ENCODE data around the gene PELI2.

Gene PELI2

DNA sequence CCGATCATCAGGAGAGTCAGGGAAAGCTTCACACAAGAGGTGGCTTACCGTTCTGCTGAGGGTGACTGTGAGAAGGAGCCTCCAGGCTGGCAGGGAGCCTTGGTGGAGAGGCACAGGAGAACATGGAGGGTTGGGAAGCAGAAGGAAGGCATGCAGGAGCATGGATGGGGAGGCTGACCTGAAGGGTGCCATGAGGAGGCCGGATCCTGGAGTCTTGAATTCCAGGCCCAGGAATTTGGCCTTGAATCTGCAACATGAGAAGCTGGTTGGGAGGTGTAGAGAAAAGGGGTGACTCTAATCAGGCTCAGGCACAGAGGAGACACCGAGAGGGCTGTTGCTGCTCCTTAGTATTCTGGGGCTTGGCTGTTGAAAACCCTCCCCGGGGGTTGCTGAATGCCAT lies 130.2 kb downstream of the PELI2 start:
- no peak for DNase-seq

DNA sequence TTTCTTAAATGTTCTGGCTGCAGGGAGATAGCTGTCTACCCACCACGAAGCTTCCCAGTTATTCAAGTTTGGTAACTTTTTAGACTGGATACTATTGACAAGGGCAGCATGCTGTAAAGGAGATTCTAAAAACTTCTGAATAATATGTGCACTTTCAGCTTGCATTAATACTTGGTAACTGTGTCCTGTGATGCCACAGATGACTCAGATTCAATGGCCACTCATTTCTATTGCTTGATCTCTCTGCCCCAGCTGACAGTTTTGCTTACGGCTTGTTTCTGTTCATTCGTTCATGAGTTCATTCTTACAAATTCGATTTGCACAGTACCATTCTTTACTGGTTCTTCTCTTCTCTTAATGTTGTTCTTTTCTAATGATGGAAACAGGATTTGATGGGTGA lies 142.8 kb downstream of the PELI2 start:
- DNase-seq: no peak

- DNase-seq: no peak
Observed at GRCh38 chr14:56262530-56262929, 144.3 kb downstream of the PELI2 start.

DNA sequence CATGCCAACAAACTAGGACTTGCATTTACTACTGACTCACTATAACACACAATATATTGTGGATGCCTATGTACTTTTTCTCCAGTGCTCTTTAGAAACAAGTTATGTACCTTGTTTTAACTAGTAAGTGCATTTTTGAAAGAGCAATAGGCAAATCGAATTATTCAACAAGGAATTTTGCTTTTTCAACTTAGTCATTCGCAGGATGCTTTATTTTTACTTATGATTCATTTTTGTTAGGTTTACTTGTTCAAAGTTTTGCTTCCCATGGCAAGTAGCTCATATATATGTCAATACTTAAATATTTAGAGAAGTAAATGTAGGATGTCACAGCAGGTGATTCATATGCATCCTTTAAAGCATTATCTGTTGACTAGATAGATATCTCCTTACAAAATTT lies 149.8 kb downstream of the PELI2 start:
- DNase-seq: no peak

- DNase-seq: no peak
Observed at GRCh38 chr14:56268673-56269072, 150.5 kb downstream of the PELI2 start.

GRCh38 chr14:56270921-56271320 lies 152.7 kb downstream of the PELI2 start:
- no peak for DNase-seq

DNA sequence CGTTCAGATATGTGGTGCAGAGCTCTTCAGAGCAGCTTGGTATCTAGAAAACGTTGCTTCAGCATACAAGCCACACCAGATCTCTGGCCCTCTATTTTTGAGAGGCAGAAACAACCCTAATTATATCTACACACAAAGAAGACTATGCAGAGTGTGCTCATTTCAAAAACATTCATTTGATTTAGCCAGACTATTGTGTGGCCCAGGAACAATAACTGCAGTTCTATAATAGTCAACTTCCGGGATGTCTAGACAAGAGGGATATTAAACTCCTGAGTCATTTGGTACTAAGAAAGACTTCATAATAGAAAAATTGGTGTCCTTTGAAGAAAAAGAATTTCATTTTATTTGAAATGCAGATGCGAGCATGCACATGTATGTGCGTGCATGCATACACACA lies 153.8 kb downstream of the PELI2 start:
- DNase-seq: no peak

DNA sequence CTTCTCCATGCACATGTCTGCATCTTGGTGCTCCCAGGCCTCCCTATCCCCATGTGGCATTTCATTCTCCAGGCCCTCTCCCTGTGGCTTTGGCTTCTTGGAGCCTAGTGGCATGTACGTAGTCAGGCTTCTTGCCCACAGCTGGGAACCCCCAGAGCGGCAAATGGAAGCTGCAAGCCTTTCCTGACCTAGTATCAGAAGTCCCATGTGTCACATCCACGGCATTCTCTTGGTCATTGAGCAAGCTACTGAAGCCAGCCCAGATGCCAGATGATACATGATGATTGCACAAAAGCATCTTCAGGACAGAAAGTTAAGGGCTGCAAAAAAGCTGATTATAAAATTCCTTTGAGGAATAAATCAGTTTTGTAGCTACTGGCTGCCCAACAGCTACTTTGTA lies 154.9 kb downstream of the PELI2 start:
- no peak for DNase-seq

DNA sequence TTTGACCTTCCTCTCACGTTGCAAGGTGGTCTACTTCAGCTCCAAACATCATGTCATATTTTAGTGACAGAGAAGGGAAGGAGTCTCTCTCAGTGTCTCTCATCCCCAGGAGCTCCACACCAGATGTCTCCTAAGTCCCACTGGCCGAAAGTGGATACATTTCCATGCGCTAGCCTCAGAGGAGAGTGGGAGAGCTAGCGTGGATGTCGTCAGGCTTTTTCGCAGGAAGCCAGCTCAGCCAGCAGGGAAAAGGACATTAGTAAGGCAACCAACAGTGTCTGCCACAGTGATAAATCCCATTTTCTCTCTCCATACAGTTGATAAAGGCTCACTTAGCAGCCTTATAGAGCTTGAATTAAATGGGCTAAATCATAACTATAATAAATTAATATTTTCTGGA lies 155.7 kb downstream of the PELI2 start:
- peak; percentile 38 to 73 for DNase-seq

- DNase-seq: peak in 1 of 2 experiments; percentile 60
Observed at GRCh38 chr14:56274556-56274955, 156.3 kb downstream of the PELI2 start.

GRCh38 chr14:56276108-56276507 lies 157.9 kb downstream of the PELI2 start:
- no peak for DNase-seq

DNA sequence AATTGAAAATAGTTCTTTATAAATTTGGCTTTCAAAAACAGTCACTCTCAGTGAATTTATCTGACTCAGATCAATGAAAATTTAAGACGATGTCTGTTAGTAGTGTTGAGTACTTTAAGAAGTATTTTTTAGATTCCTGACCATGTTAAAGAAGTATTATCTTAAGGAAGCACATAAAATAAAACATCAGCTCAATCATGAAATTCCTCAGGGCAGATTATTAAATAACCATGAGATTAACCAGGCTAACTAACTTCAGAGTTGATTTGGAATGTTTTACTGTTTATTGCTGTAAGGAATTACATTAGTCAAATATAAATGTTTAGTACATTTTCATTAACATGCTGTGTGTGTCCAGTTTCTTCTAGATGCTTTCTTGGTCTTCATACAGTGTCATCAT lies 160.2 kb downstream of the PELI2 start:
- no peak for DNase-seq

- no peak for DNase-seq
Observed at GRCh38 chr14:56280843-56281242, 162.6 kb downstream of the PELI2 start.

GRCh38 chr14:56282179-56282578 lies 164.0 kb downstream of the PELI2 start:
- DNase-seq: no peak

DNA sequence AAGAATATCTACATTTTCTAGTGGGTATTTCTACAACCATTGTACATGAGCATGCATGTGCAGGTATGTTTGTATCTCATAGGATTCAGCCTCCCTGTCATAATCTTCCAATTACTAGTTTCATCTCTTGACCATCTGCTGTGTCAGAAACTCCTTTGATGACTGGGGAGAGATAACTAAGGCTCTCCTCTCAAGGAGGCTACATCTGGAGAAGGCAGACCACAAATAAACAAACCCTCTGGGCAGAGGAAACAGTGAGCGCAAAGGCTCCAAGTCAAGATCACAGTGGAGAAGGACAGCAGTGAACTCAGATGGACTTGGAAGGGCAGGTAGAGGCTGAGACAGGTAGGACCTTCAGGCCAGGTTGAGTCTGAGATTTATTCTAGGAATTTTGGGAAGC lies 166.4 kb downstream of the PELI2 start:
- peak; percentile 84 to 95 for DNase-seq

- DNase-seq: no peak
Observed at GRCh38 chr14:56289155-56289554, 170.9 kb downstream of the PELI2 start.

DNA sequence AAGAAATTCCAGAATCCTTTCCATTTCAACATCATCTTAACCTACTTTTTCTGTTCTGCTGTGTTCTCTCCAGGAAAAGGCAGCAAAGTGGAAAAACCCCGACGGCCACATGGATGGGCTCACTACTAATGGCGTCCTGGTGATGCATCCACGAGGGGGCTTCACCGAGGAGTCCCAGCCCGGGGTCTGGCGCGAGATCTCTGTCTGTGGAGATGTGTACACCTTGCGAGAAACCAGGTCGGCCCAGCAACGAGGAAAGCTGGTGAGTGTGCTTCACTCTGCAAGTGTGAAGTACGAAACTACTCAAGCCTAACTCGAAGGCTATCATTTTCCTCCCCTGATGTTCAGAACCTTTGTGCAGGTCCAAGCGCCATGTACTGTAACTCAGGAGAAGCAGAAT lies 172.0 kb downstream of the PELI2 start:
- DNase-seq: no peak

DNA sequence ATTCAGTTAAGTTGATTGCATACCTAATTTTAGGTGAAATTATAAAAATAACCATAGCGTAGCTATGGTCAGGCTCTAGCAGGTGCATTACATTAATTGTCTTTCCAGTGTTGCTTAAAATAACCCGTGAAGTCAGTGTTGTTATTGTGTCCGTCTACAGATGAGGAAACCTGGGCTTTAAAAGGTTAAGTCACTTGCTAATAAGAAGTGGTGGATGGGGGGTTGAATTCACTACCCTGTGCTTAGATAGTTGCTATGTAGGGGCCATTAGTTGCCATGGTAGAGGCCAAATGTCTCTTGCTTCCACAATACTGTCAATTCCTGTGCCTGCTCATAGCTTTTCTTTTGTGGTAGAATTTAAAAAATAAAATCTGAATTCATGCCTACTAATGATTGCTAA lies 174.8 kb downstream of the PELI2 start:
- DNase-seq: no peak

- no peak for DNase-seq
Observed at GRCh38 chr14:56293506-56293905, 175.3 kb downstream of the PELI2 start.

GRCh38 chr14:56294128-56294527 lies 175.9 kb downstream of the PELI2 start:
- DNase-seq: no peak

DNA sequence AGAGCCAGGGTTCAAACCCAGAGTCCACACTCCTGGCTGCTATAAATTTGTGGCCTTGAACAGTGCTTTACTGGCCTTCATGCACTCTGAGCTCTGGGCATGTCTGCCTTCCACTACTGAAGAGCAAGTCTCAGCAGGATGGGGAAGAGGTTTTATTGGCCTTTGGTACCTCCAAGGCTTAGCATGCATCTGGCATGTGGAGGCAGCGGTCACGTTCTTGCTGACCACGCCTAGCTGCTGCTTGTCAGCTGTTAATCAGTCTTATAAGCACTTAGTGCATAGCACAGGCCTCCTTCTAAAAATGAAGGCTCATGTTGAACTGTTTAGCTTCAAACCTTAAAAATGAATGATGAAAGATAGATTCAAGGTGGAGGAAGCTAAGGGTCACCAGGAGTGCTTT lies 177.5 kb downstream of the PELI2 start:
- no peak for DNase-seq

DNA sequence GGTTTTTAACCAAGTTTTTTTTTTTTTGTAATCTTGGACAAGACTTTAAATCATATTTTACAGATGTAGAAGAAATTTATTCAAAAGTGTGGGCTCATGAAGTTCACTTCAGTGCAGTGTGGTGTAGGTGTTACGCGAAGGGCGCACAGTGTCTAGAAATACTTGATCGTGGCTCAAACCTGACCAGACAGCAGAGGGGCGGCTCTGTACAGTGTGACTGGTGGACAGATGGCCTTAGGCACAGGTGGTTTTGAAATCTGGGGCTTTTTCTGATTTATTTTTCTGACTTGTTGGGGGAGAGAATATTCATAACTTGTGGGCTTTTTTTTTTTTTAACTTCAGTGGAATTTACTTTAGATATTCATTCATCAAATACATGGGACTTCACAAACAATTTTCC lies 179.2 kb downstream of the PELI2 start:
- DNase-seq: peak; percentile 84 to 91

DNA sequence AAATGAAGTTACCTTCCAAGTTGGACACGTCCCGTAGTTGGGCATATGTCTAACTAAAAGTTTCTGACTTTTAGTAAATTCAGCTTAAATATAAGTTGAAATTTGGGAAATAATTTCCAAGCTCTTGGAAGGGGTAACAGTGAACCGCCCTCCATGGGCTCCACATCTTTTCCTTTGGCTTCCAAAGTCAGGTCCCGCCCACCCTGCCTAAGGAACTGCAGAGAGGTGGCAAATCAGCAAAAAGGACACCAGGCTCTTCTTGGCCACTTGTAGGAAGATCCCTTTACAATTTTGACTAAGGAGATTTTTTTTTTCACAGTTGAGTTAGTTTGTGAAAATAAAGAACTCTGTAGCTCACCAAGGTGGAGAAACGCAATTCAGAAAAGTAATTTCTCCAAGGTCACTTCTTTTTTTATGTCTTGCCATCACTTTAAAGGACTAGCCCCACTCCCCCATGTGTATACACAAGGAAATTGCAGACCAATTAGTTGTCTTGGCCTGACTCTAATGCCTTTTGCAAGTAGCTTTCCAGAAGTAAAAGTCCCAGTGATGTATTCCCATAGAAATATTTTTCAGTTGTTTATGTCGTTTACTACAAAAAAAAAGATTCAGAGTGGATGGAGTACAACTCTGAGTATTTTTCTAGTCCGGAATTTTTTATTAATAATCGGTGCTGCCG lies 181.2 kb downstream of the PELI2 start:
- no peak for DNase-seq

GRCh38 chr14:56300495-56300894 lies 182.3 kb downstream of the PELI2 start:
- no peak for DNase-seq

- DNase-seq: no peak
Observed at GRCh38 chr14:56304456-56304855, 186.2 kb downstream of the PELI2 start.

- DNase-seq: no peak
Observed at GRCh38 chr14:56309198-56309597, 191.0 kb downstream of the PELI2 start.

Data from NCI-H524 (cell line).